HG02840 (cell line): ENCODE results near the gene GMPS.
A peak's percentile ranks its signal among the peaks of the same experiment; 100 is the strongest.
"Not testable (repeated sequence)": the region's sequence is repeated elsewhere in the genome, so short reads cannot be mapped to it uniquely, and the experiment has no call there.

Experiments
- ATAC-seq: cut with Tn5 transposase; IDR thresholded peaks from one replicate; pipeline ENCODE4 v1.9.1; 2021; ENCODE audit warnings: mild to moderate bottlenecking, moderate library complexity, moderate number of reproducible peaks; ENCODE audit not compliant: unreplicated experiment, low FRiP score

GMPS gene

GRCh38 chr3:155870133-155870944 lies at the start of gene GMPS:
Gene GMPS, plus strand, starts transcription at chr3:155870650. Its CDS starts 221 bp downstream, at chr3:155870871.
- peak; percentile 91 for ATAC-seq

GRCh38 chr3:155828490-155829098 lies 41.9 kb upstream of the GMPS start:
- not testable (repeated sequence) for ATAC-seq

GRCh38 chr3:155835341-155836071 lies 34.9 kb upstream of the GMPS start:
- ATAC-seq = no peak

GRCh38 chr3:155843569-155843968 lies 26.9 kb upstream of the GMPS start:
- no peak for ATAC-seq

GRCh38 chr3:155846119-155846518 lies 24.3 kb upstream of the GMPS start:
- ATAC-seq = no peak

GRCh38 chr3:155847993-155848392 lies 22.5 kb upstream of the GMPS start:
- no peak for ATAC-seq

GRCh38 chr3:155849404-155849803 lies 21.0 kb upstream of the GMPS start:
- not testable (repeated sequence) for ATAC-seq

- no peak for ATAC-seq
These were observed 18.1 kb upstream of the GMPS start for GRCh38 chr3:155852341-155852740.

- ATAC-seq = peak; percentile 5
These were observed 17.0 kb upstream of the GMPS start for GRCh38 chr3:155853214-155854140.

- ATAC-seq = peak; percentile 96
These were observed 16.1 kb upstream of the GMPS start, which contains the start of gene SLC33A1 for GRCh38 chr3:155854141-155854940. Gene SLC33A1, minus strand, starts transcription at chr3:155854427. Its CDS starts 430 bp downstream, at chr3:155853997.

- no peak for ATAC-seq
These were observed 10.6 kb upstream of the GMPS start for GRCh38 chr3:155859859-155860258.

- not testable (repeated sequence) for ATAC-seq
These were observed 10.0 kb upstream of the GMPS start for GRCh38 chr3:155860424-155860823.

- ATAC-seq = no peak
These were observed 8.8 kb upstream of the GMPS start for GRCh38 chr3:155861476-155862183.

GRCh38 chr3:155862290-155862982 lies 8.0 kb upstream of the GMPS start:
- not testable (repeated sequence) for ATAC-seq

GRCh38 chr3:155863072-155863784 lies 7.2 kb upstream of the GMPS start:
- ATAC-seq = no peak

- ATAC-seq = no peak
These were observed 759 bp upstream of the GMPS start for GRCh38 chr3:155869691-155870090.

- ATAC-seq = peak; percentile 28
These were observed 695 bp downstream of the GMPS start for GRCh38 chr3:155870945-155871745.
